ENCODE results near the gene KLF6.

DNA sequence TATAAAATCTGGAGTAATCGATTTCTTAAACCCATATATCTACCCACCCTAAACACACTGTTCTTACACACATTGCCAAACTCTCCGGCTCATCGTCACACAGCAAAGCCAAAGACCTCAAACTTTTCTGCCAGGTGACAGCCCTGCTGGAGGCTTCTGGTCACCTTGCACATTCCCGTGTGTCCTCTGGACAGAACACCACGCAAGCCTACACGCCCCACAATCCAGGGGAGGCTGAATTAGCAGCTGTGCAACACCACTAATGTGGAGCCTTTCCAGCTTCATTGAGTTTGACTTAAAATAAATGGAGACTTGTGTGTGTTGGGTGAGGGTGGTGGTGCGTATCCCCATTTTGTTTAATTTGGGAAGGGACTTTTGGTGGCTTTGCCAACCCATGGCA lies 38.4 kb downstream of the KLF6 start:
- TF ChIP-seq, protein P1, sequence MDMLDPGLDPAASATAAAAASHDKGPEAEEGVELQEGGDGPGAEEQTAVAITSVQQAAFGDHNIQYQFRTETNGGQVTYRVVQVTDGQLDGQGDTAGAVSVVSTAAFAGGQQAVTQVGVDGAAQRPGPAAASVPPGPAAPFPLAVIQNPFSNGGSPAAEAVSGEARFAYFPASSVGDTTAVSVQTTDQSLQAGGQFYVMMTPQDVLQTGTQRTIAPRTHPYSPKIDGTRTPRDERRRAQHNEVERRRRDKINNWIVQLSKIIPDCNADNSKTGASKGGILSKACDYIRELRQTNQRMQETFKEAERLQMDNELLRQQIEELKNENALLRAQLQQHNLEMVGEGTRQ (IDR thresholded peaks at IDR 0.05; ENCODE audit: low read depth, low read length): no peak
- TF ChIP-seq, protein P2, sequence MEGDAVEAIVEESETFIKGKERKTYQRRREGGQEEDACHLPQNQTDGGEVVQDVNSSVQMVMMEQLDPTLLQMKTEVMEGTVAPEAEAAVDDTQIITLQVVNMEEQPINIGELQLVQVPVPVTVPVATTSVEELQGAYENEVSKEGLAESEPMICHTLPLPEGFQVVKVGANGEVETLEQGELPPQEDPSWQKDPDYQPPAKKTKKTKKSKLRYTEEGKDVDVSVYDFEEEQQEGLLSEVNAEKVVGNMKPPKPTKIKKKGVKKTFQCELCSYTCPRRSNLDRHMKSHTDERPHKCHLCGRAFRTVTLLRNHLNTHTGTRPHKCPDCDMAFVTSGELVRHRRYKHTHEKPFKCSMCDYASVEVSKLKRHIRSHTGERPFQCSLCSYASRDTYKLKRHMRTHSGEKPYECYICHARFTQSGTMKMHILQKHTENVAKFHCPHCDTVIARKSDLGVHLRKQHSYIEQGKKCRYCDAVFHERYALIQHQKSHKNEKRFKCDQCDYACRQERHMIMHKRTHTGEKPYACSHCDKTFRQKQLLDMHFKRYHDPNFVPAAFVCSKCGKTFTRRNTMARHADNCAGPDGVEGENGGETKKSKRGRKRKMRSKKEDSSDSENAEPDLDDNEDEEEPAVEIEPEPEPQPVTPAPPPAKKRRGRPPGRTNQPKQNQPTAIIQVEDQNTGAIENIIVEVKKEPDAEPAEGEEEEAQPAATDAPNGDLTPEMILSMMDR (conservative IDR thresholded peaks at IDR 0.05; ENCODE audit: low read depth, low read length): no peak
